ENCODE measurements around the gene NFXL1. TPM values are rescaled to one million over a fixed set of nuclear protein-coding genes. Genes with fewer than 3 reads are reported as not detected.
"Not testable (repeated sequence)": the region's sequence is repeated elsewhere in the genome, so short reads cannot be mapped to it uniquely, and the experiment has no call there.

The NFXL1 gene
- total and polyA plus RNA-seq, 3 donors from 2014 or later = 26.9 to 35.3 (median 27.5) TPM

- no peak for TF ChIP-seq CTCF (IDR thresholded peaks at IDR 0.05)
- TF ChIP-seq POLR2A (IDR thresholded peaks at IDR 0.05) = no peak
- Histone ChIP-seq H3K4me3 (no peak overlapping the region), H3K27me3 (no peaks in the 10 kb centered on the region), H3K36me3 (ENCODE audit: low read depth, missing control alignments) (no peaks in the 10 kb centered on the region), H3K9me3 (no peaks in the 10 kb centered on the region), H3K27ac (no peak overlapping the region), H3K4me1 (peaks cover 4% of the 10 kb centered on the region)
- intact Hi-C loops (cut with DNase I; ENCODE audit: low total_unique reads) = no loop called here
- WGBS, 2 donors = 25 to 30% methylated on average over 2 of the region's 2 CpGs
- no peak for DNase-seq
These were observed 16.8 kb upstream of the NFXL1 start for GRCh38 chr4:47930971-47931804.

GRCh38 chr4:47929682-47930201, 15.4 kb upstream of the NFXL1 start:
- 67 to 77% methylated on average over 4 of the region's 4 CpGs for WGBS, 2 donors

GRCh38 chr4:47926667-47927258, 12.4 kb upstream of the NFXL1 start:
- no peaks in the 10 kb centered on the region for H3K27me3 ChIP-seq
- peak; percentile 74 for DNase-seq
- intact Hi-C loops (cut with DNase I; ENCODE audit: low total_unique reads) = no loop called here
- no peak overlapping the region for H3K4me3 ChIP-seq
- no peaks in the 10 kb centered on the region for H3K9me3 ChIP-seq
- no peak overlapping the region for H3K27ac ChIP-seq
- TF ChIP-seq CTCF (IDR thresholded peaks at IDR 0.05) (peak in 2 of 3 experiments; percentile 43 to 51), POLR2A (IDR thresholded peaks at IDR 0.05) (no peak)
- peaks cover 4% of the 10 kb centered on the region for H3K4me1 ChIP-seq
- H3K36me3 ChIP-seq (ENCODE audit: low read depth, missing control alignments) = no peaks in the 10 kb centered on the region
- 8 to 15% methylated on average over 15 of the region's 15 CpGs for WGBS, 2 donors

More at GRCh38 chr4:47929682-47930201, 15.4 kb upstream of the NFXL1 start:
- no peak overlapping the region for H3K4me3 ChIP-seq
- no peak overlapping the region for H3K27ac ChIP-seq
- no peaks in the 10 kb centered on the region for H3K36me3 ChIP-seq (ENCODE audit: low read depth, missing control alignments)
- H3K27me3 ChIP-seq = no peaks in the 10 kb centered on the region
- no peak for DNase-seq
- TF ChIP-seq POLR2A (IDR thresholded peaks at IDR 0.05) (no peak), CTCF (IDR thresholded peaks at IDR 0.05) (no peak)
- intact Hi-C loops (cut with DNase I; ENCODE audit: low total_unique reads) = no loop called here
- H3K9me3 ChIP-seq = no peaks in the 10 kb centered on the region
- H3K4me1 ChIP-seq = peaks cover 4% of the 10 kb centered on the region

GRCh38 chr4:47923261-47923608, 8.9 kb upstream of the NFXL1 start:
- DNase-seq; H3K27me3 ChIP-seq; H3K36me3 ChIP-seq (ENCODE audit: low read depth, missing control alignments); H3K4me1 ChIP-seq; H3K27ac ChIP-seq; intact Hi-C loops (cut with DNase I; ENCODE audit: low total_unique reads); H3K4me3 ChIP-seq; H3K9me3 ChIP-seq: not testable (repeated sequence)
- 84 to 92% methylated on average over 8 of the region's 8 CpGs for WGBS, 2 donors

GRCh38 chr4:47922436-47923260, 8.3 kb upstream of the NFXL1 start:
- H3K9me3 ChIP-seq; intact Hi-C loops (cut with DNase I; ENCODE audit: low total_unique reads); H3K36me3 ChIP-seq (ENCODE audit: low read depth, missing control alignments); H3K4me3 ChIP-seq; H3K4me1 ChIP-seq; H3K27ac ChIP-seq; DNase-seq; H3K27me3 ChIP-seq: not testable (repeated sequence)
- 74 to 79% methylated on average over 8 to 17 of the region's 17 CpGs for WGBS, 2 donors

- H3K27ac ChIP-seq; H3K4me3 ChIP-seq; H3K27me3 ChIP-seq; H3K36me3 ChIP-seq (ENCODE audit: low read depth, missing control alignments); H3K9me3 ChIP-seq; H3K4me1 ChIP-seq; DNase-seq; intact Hi-C loops (cut with DNase I; ENCODE audit: low total_unique reads): not testable (repeated sequence)
- WGBS, 2 donors = 84 to 100% methylated on average over 1 of the region's 1 CpG
These were observed 2.8 kb upstream of the NFXL1 start for GRCh38 chr4:47917163-47917562.

All from testis (tissue), 3 donors.